IMR-90 (cell line): ENCODE results near the gene KRT86. TPM values are rescaled to one million over a fixed set of nuclear protein-coding genes. Genes with fewer than 3 reads are reported as not detected.
"Not testable (repeated sequence)": the region's sequence is repeated elsewhere in the genome, so short reads cannot be mapped to it uniquely, and the experiment has no call there.

Source experiments
- ATAC-seq: fragments of 200-7000 bp; cut with Tn5 transposase; 2 replicates; pipeline ENCODE4 v1.9.1; 2020; ENCODE audit warnings: low read depth, mild to moderate bottlenecking, moderate library complexity
- BruUV-seq: library from RNA; stranded (reverse); fragments of 400-500 nt; replicated peaks from 2 replicates; lab custom pipeline; 2021; lab: Mats Ljungman, UMichigan
- CTCF ChIA-PET: fragments of 300-600 bp; formaldehyde crosslinking; extraction: SDS; loops from one replicate; lab custom pipeline; 2021; ENCODE audit warnings: antibody characterized with exemption; lab: Yijun Ruan, JAX
- POLR2A ChIA-PET: fragments of 300-600 bp; sonication (Branson Sonifier 250); formaldehyde crosslinking; loops from one replicate; lab custom pipeline; 2022; ENCODE audit warnings: antibody characterized with exemption; ENCODE audit not compliant: unreplicated experiment; lab: Charles Lee
- DNase-seq: peaks from one replicate; pipeline ENCODE4 v3.0.0; 2013
- H2AFZ ChIP-seq: replicated peaks from 2 replicates; pipeline ENCODE3; 2013; ENCODE audit warnings: low read length, mild to moderate bottlenecking; ENCODE audit not compliant: poor library complexity
- H2AK5ac ChIP-seq: 2 replicates; pipeline ENCODE4 v1.6.1; 2013; ENCODE audit warnings: low read depth, low read length, inconsistent platforms
- H2AK9ac ChIP-seq: replicated peaks from 2 replicates; pipeline ENCODE3; 2013; ENCODE audit warnings: mild to moderate bottlenecking, low read depth, low read length, moderate library complexity; ENCODE audit not compliant: poor library complexity
- H2BK120ac ChIP-seq: 2 replicates; pipeline ENCODE4 v1.6.1; 2013; ENCODE audit warnings: low read depth, low read length, inconsistent platforms
- H2BK15ac ChIP-seq: 3 replicates; pipeline ENCODE4 v1.6.1; 2013; ENCODE audit warnings: low read depth, low read length, inconsistent platforms
- H2BK20ac ChIP-seq: 2 replicates; pipeline ENCODE4 v1.6.1; 2013; ENCODE audit warnings: low read depth, mild to moderate bottlenecking, inconsistent platforms, low read length, moderate library complexity
- H2BK5ac ChIP-seq: 2 replicates; pipeline ENCODE4 v1.6.1; 2013; ENCODE audit warnings: mild to moderate bottlenecking, low read depth, low read length, inconsistent platforms; ENCODE audit not compliant: poor library complexity, severe bottlenecking
- H3K14ac ChIP-seq: replicated peaks from 2 replicates; pipeline ENCODE4 v1.6.1; 2013; ENCODE audit warnings: low read depth, low read length, inconsistent platforms
- H3K18ac ChIP-seq: 2 replicates; pipeline ENCODE4 v1.6.1; 2013; ENCODE audit warnings: low read depth, low read length, control low read depth
- H3K23ac ChIP-seq: 2 replicates; pipeline ENCODE4 v1.6.1; 2013; ENCODE audit warnings: low read depth, low read length, inconsistent platforms
- H3K27ac ChIP-seq: 2 replicates; pipeline ENCODE4 v1.5.1; 2013; ENCODE audit warnings: mild to moderate bottlenecking, control low read depth, low read length; ENCODE audit not compliant: insufficient read depth
- H3K27me3 ChIP-seq: 2 replicates; pipeline ENCODE4 v1.6.1; 2013; ENCODE audit warnings: low read length; ENCODE audit not compliant: control insufficient read depth, insufficient read depth
- H3K36me3 ChIP-seq: 2 replicates; pipeline ENCODE4 v1.6.1; 2013; ENCODE audit warnings: low read length, mixed read lengths; ENCODE audit not compliant: control insufficient read depth, insufficient read depth
- H3K4ac ChIP-seq: 2 replicates; pipeline ENCODE4 v1.6.1; 2013; ENCODE audit warnings: low read depth, low read length, inconsistent platforms
- H3K4me1 ChIP-seq: 2 replicates; pipeline ENCODE4 v1.6.1; 2013; ENCODE audit warnings: low read length, mixed read lengths; ENCODE audit not compliant: control insufficient read depth, insufficient read depth
- H3K4me2 ChIP-seq: 2 replicates; pipeline ENCODE4 v1.6.1; 2013; ENCODE audit warnings: low read depth, mild to moderate bottlenecking, control low read depth, low read length, moderate library complexity
- H3K4me3 ChIP-seq: 2 replicates; pipeline ENCODE4 v1.5.1; 2013; ENCODE audit warnings: low read depth, mild to moderate bottlenecking, control low read depth, low read length, moderate library complexity; ENCODE audit not compliant: insufficient read depth
- H3K56ac ChIP-seq: 2 replicates; pipeline ENCODE4 v1.6.1; 2013; ENCODE audit warnings: low read length, inconsistent platforms; ENCODE audit not compliant: insufficient read depth; ENCODE audit errors: extremely low read depth
- H3K79me1 ChIP-seq, 2 experiments: 2 replicates each; pipeline ENCODE4 v1.6.1; 2013; ENCODE audit warnings: low read length in 2 of 2, inconsistent platforms in 1 of 2, low read depth in 1 of 2
- H3K9ac ChIP-seq: 2 replicates; pipeline ENCODE4 v1.6.1; 2013; ENCODE audit warnings: low read depth, low read length, control low read depth
- H3K9me1 ChIP-seq: 2 replicates; pipeline ENCODE4 v1.6.1; 2013; ENCODE audit warnings: low read length, inconsistent platforms; ENCODE audit not compliant: insufficient read depth
- H3K9me3 ChIP-seq: 2 replicates; pipeline ENCODE4 v1.6.1; 2013; ENCODE audit warnings: low read length; ENCODE audit not compliant: control insufficient read depth, insufficient read depth
- H4K20me1 ChIP-seq: 2 replicates; pipeline ENCODE4 v1.6.1; 2013; ENCODE audit warnings: low read length, inconsistent platforms; ENCODE audit not compliant: insufficient read depth
- H4K5ac ChIP-seq: 2 replicates; pipeline ENCODE4 v1.6.1; 2013; ENCODE audit warnings: mild to moderate bottlenecking, low read depth, low read length, control low read depth
- H4K8ac ChIP-seq, 2 experiments: 2 replicates each; pipeline ENCODE4 v1.6.1; 2013; ENCODE audit warnings: low read depth in 2 of 2, low read length in 2 of 2, control low read depth in 1 of 2, inconsistent platforms in 1 of 2
- H4K91ac ChIP-seq: 2 replicates; pipeline ENCODE4 v1.6.1; 2013; ENCODE audit warnings: low read depth, low read length, inconsistent platforms; ENCODE audit not compliant: insufficient read depth
- CHD1 ChIP-seq: IDR thresholded peaks from 2 replicates; pipeline ENCODE4 v1.6.1; 2012; ENCODE audit warnings: low read depth, low read length, improper control_type of control experiment
- MAFK ChIP-seq: IDR thresholded peaks from 2 replicates; pipeline ENCODE4 v1.6.1; 2012; ENCODE audit warnings: low read depth, low read length, improper control_type of control experiment
- MXI1 ChIP-seq: IDR thresholded peaks from 2 replicates; pipeline ENCODE4 v1.6.1; 2012; ENCODE audit warnings: low read depth, mild to moderate bottlenecking, low read length, moderate library complexity, borderline replicate concordance
- NFE2L2 ChIP-seq: fragments of 150-350 bp; IDR thresholded peaks from 2 replicates; pipeline ENCODE4 v1.6.1; 2016; ENCODE audit warnings: low read depth, mild to moderate bottlenecking, low read length
- RAD21 ChIP-seq: IDR thresholded peaks from 2 replicates; pipeline ENCODE4 v1.6.1; 2012; ENCODE audit warnings: low read length, improper control_type of control experiment
- RFX5 ChIP-seq: IDR thresholded peaks from 2 replicates; pipeline ENCODE4 v1.8.0; 2012; ENCODE audit warnings: low read depth, mild to moderate bottlenecking, low read length, moderate library complexity
- WGBS, 2 experiments: methylation state at CpG; one replicate each; pipeline versions ENCODE4 v1.1.5 to v1.1.7; 2013; ENCODE audit warnings: missing lambda C conversion rate in 2 of 2; ENCODE audit not compliant: insufficient read length in 1 of 2; ENCODE audit errors: extremely low coverage in 2 of 2; 5-methylcytosine and 5-hydroxymethylcytosine counted together
- dilution Hi-C: fragments of 300-500 bp; cut with HindIII; formaldehyde crosslinking; loops from one replicate; pipeline ENCODE4 v1.14.3; 2018; ENCODE audit warnings: low sequenced_read_pairs; ENCODE audit not compliant: unreplicated experiment
- in situ Hi-C: fragments of 300-500 bp; cut with MboI; formaldehyde crosslinking; loops from 3 replicates; pipeline ENCODE4 v1.14.3; 2019; ENCODE audit warnings: low sequenced_read_pairs, inconsistent platforms, mixed read lengths
- intact Hi-C: fragments of 100-400 bp; cut with micrococcal nuclease; formaldehyde crosslinking; loops from 2 replicates; pipeline ENCODE4 v1.10.0; 2022
- polyA plus RNA-seq, 3 experiments: library from polyadenylated mRNA; depleted of rRNA; stranded (reverse); fragments of >200 nt; gene quantifications; 2 replicates each; pipeline ENCODE4 v1.2.3, GENCODE V29; 2012; ENCODE audit warnings: low replicate concordance in 1 of 3
- total RNA-seq: library from RNA; depleted of rRNA; stranded (reverse); fragments of >200 nt; gene quantifications from 2 replicates; pipeline ENCODE4 v1.2.3, GENCODE V29; 2012
- TF ChIP-seq, protein P1 (sequence below): fragments of 150-350 bp; IDR thresholded peaks from 2 replicates; pipeline ENCODE4 v1.6.1; 2016; ENCODE audit warnings: low read depth, mild to moderate bottlenecking, low read length, moderate library complexity, borderline replicate concordance

Gene KRT86
- total and polyA plus RNA-seq, 2 of the 4 experiments (the other 2 are of a cell fraction) = not detected

DNA sequence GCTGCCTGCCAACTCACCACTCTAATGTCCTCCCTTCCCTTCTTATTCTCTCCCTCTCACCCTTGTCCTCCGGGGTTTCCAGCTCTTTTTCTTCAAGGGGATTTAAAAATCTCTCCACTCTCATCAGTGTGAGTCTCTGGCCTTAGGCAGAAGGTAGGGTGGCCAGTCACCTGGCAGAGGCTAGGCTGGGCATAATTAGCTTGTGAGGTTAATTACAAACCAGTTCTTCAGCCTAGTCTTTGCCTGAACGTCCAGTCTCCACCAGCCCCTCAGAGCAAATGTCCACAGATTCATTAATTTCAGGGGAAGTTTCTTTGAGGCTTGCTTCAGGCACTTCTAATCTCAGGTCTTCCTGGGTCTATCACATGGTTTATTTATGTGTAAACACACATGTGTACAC lies 34.7 kb upstream of the KRT86 start:
- Histone ChIP-seq H3K36me3 (no peaks in the 10 kb centered on the region), H3K4ac (no peak overlapping the region), H3K14ac (no peak overlapping the region), H3K4me2 (no peak overlapping the region), H3K18ac (no peak overlapping the region), H3K4me1 (peaks cover 17% of the 10 kb centered on the region), H4K5ac (no peak overlapping the region), H2AFZ (no peak overlapping the region), H3K9me1 (peaks cover 21% of the 10 kb centered on the region), H4K20me1 (no peaks in the 10 kb centered on the region), H4K8ac (no peak overlapping the region), H3K56ac (no peak overlapping the region), H2BK15ac (peak overlapping the region; percentile 21; the same call in 1 of the 3 replicates), H3K9ac (no peak overlapping the region), H3K79me1 (peaks cover 0 to 6% of the 10 kb centered on the region in 2 experiments; a peak in 1 of 4 replicates), H2AK9ac (no peak overlapping the region), H3K27ac (no peak overlapping the region), H3K9me3 (no peaks in the 10 kb centered on the region), H2BK120ac (no peak overlapping the region), H2AK5ac (no peak overlapping the region; the same call in 1 of the 2 replicates), H2BK20ac (0 out of 2 replicates have a peak overlapping the region, but pooled peaks have one; percentile 35), H4K91ac (peak overlapping the region; percentile 43), H3K27me3 (no peaks in the 10 kb centered on the region), H3K23ac (no peak overlapping the region), H2BK5ac (no peak overlapping the region), H3K4me3 (no peak overlapping the region)
- TF ChIP-seq MAFK (no peak), CHD1 (no peak), MXI1 (no peak), RAD21 (no peak), RFX5 (no peak), NFE2L2 (no peak)
- TF ChIP-seq, protein P1, sequence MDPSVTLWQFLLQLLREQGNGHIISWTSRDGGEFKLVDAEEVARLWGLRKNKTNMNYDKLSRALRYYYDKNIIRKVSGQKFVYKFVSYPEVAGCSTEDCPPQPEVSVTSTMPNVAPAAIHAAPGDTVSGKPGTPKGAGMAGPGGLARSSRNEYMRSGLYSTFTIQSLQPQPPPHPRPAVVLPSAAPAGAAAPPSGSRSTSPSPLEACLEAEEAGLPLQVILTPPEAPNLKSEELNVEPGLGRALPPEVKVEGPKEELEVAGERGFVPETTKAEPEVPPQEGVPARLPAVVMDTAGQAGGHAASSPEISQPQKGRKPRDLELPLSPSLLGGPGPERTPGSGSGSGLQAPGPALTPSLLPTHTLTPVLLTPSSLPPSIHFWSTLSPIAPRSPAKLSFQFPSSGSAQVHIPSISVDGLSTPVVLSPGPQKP = no peak
- in situ Hi-C loops (no loop called here), dilution Hi-C loops (no loop called here), intact Hi-C loops (no loop called here)
- WGBS, 2 experiments = no CpG with 5 or more reads among the region's 2 CpGs
- no TSS peak for BruUV-seq
- ChIA-PET CTCF (no interaction called here), POLR2A (no interaction called here)
- DNase-seq (no peak), ATAC-seq (no peak)

DNA sequence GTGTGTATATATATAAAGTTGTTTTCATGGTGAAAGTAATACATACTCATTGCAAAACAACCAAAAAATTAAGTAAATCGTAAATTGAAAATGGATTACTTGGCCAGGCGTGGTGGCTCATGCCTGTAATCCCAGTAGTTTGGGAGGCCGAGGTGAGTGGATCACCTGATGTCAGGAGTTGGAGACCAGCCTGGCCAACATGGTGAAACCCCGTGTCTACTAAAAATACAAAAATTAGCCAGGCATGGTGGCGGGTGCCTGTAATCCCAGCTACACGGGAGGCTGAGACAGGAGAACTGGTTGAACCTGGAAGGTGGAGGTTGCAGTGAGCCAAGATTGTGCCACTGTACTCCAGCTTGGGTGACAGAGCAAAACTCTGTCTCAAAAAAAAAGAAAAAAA lies 34.2 kb upstream of the KRT86 start:
- H2BK120ac ChIP-seq, H2AK9ac ChIP-seq, DNase-seq, H3K9ac ChIP-seq, H3K14ac ChIP-seq, H3K4ac ChIP-seq, H4K91ac ChIP-seq, H3K27me3 ChIP-seq, H3K18ac ChIP-seq, POLR2A ChIA-PET, dilution Hi-C loops, H2BK20ac ChIP-seq, ATAC-seq, H4K8ac ChIP-seq, BruUV-seq, H4K20me1 ChIP-seq, in situ Hi-C loops, H3K27ac ChIP-seq, H2AK5ac ChIP-seq, H3K36me3 ChIP-seq, H3K9me3 ChIP-seq, H4K5ac ChIP-seq, H3K4me2 ChIP-seq, H3K23ac ChIP-seq, H3K4me3 ChIP-seq, H2BK15ac ChIP-seq, intact Hi-C loops, H3K56ac ChIP-seq, CTCF ChIA-PET, H2BK5ac ChIP-seq, H2AFZ ChIP-seq, H3K79me1 ChIP-seq: not testable (repeated sequence)
- 83% methylated on average over 1 of the region's 6 CpGs; no CpG with 5 or more reads in 1 of the 2 experiments for WGBS, 2 experiments
- peaks cover 17% of the 10 kb centered on the region for H3K4me1 ChIP-seq
- peaks cover 21% of the 10 kb centered on the region for H3K9me1 ChIP-seq
